Fibroblast of mammary gland (primary cell): ENCODE results near the gene SH3RF2.
"Not testable (repeated sequence)": the region's sequence is repeated elsewhere in the genome, so short reads cannot be mapped to it uniquely, and the experiment has no call there.

Source experiments
- DNase-seq: peaks from one replicate; pipeline ENCODE4 v3.0.0-alpha.2; 2010; ENCODE audit warnings: low read depth
- H3K4me3 ChIP-seq: 2 replicates; pipeline ENCODE4 v1.5.1; 2011; ENCODE audit warnings: low read depth, mild to moderate bottlenecking, low read length, moderate library complexity; ENCODE audit not compliant: control insufficient read depth
- CTCF ChIP-seq: conservative IDR thresholded peaks from 2 replicates; pipeline ENCODE4 v1.5.1; 2011; ENCODE audit warnings: low read depth, low read length, inconsistent platforms; ENCODE audit not compliant: control insufficient read depth, insufficient read depth

The SH3RF2 gene

GRCh38 chr5:146005723-146006122 lies 69.3 kb downstream of the SH3RF2 start:
- no peak overlapping the region for H3K4me3 ChIP-seq
- DNase-seq, result no peak
- TF ChIP-seq CTCF, result no peak

- no peak overlapping the region for H3K4me3 ChIP-seq
- no peak for DNase-seq
- no peak for TF ChIP-seq CTCF
These were observed 70.3 kb downstream of the SH3RF2 start for GRCh38 chr5:146006470-146007190.

GRCh38 chr5:146007270-146007669 lies 70.9 kb downstream of the SH3RF2 start:
- no peak for TF ChIP-seq CTCF
- peak; percentile 34 for DNase-seq

GRCh38 chr5:146007989-146008388 lies 71.6 kb downstream of the SH3RF2 start:
- no peak for TF ChIP-seq CTCF
- DNase-seq, result no peak
- H3K4me3 ChIP-seq, result no peak overlapping the region

More at GRCh38 chr5:146007270-146007669, 70.9 kb downstream of the SH3RF2 start:
- H3K4me3 ChIP-seq, result no peak overlapping the region

GRCh38 chr5:146009020-146009419 lies 72.6 kb downstream of the SH3RF2 start:
- DNase-seq, result no peak
- no peak for TF ChIP-seq CTCF
- H3K4me3 ChIP-seq, result no peak overlapping the region

GRCh38 chr5:146010447-146010846 lies 74.1 kb downstream of the SH3RF2 start:
- not testable (repeated sequence) for DNase-seq, H3K4me3 ChIP-seq

- H3K4me3 ChIP-seq, result no peak overlapping the region
- no peak for DNase-seq
- TF ChIP-seq CTCF, result no peak
These were observed 77.4 kb downstream of the SH3RF2 start for GRCh38 chr5:146013761-146014160.
